Esophagus muscularis mucosa (tissue), 4 donors: ENCODE measurements around the gene NCOA6.

Experiments used
- CTCF ChIP-seq, 3 experiments: fragments of 200-600 bp in 2 of 3; fragments of 450-650 bp in 1 of 3; sonication (generic) in 2 of 3; IDR thresholded peaks; one replicate each; pipeline ENCODE4 v1.5.1; 2017 to 2019; ENCODE audit warnings: antibody characterized with exemption in 3 of 3, mild to moderate bottlenecking in 2 of 3, moderate library complexity in 1 of 3
- EP300 ChIP-seq: sonication (generic); formaldehyde crosslinking; IDR thresholded peaks from one replicate; pipeline ENCODE4 v1.6.1; 2017; ENCODE audit warnings: antibody characterized with exemption
- POLR2AphosphoS5 ChIP-seq, 2 donors: sonication (generic); formaldehyde crosslinking; IDR thresholded peaks; one replicate each; pipeline ENCODE4 v1.6.1; 2017; ENCODE audit warnings: antibody characterized with exemption in 2 of 2

- TF ChIP-seq CTCF (IDR thresholded peaks at IDR 0.05) = no peak
- TF ChIP-seq EP300 = no peak
- TF ChIP-seq POLR2AphosphoS5 (IDR thresholded peaks at IDR 0.05) = no peak
Measured at GRCh38 chr20:34717230-34718095, 108.0 kb downstream of the NCOA6 start.
